ENCODE measurements around the gene PAX7.

The PAX7 gene

GRCh38 chr1:18727956-18728355 is 97.3 kb downstream of the PAX7 start:
- Histone ChIP-seq H3F3A (ENCODE audit: insufficient read depth) (no peaks in the 10 kb centered on the region), H4K20me1 (ENCODE audit: low read depth, low read length) (no peaks in the 10 kb centered on the region), H3K36me3 (ENCODE audit: low read length) (no peaks in the 10 kb centered on the region), H3K9me2 (replicated peaks; ENCODE audit: insufficient read depth, low read length) (no peaks in the 10 kb centered on the region), H3K27me3 (ENCODE audit: low read length) (no peaks in the 10 kb centered on the region), H3K27ac (ENCODE audit: low read depth, low read length) (no peak overlapping the region), H2AFZ (ENCODE audit: low read depth, low read length, severe bottlenecking) (no peak overlapping the region), H3K79me2 (ENCODE audit: insufficient read depth, low read length) (no peaks in the 10 kb centered on the region), H3K9ac (ENCODE audit: low read length) (no peak overlapping the region), H3K9me3 (ENCODE audit: insufficient read depth, low read length) (no peaks in the 10 kb centered on the region), H3K4me2 (ENCODE audit: low read depth, low read length, poor library complexity, severe bottlenecking) (no peak overlapping the region), H3K4me3 (ENCODE audit: insufficient read depth, low read length, poor library complexity, severe bottlenecking) (no peak overlapping the region)
- TF ChIP-seq CTCF (IDR thresholded peaks at IDR 0.05; ENCODE audit: insufficient read depth, low read length, poor library complexity, severe bottlenecking) = no peak
- no peak for TF ChIP-seq EZH2phosphoT487 (conservative IDR thresholded peaks at IDR 0.05; ENCODE audit: low read length)

- Histone ChIP-seq H3K9me3 (ENCODE audit: insufficient read depth, low read length) (no peaks in the 10 kb centered on the region), H3K9me2 (replicated peaks; ENCODE audit: insufficient read depth, low read length) (no peaks in the 10 kb centered on the region), H3K27ac (ENCODE audit: low read depth, low read length) (no peak overlapping the region), H3K27me3 (ENCODE audit: low read length) (no peaks in the 10 kb centered on the region), H3K36me3 (ENCODE audit: low read length) (no peaks in the 10 kb centered on the region), H3F3A (ENCODE audit: insufficient read depth) (no peaks in the 10 kb centered on the region), H2AFZ (ENCODE audit: low read depth, low read length, severe bottlenecking) (no peak overlapping the region), H3K4me3 (ENCODE audit: insufficient read depth, low read length, poor library complexity, severe bottlenecking) (no peak overlapping the region), H3K9ac (ENCODE audit: low read length) (no peak overlapping the region), H3K4me2 (ENCODE audit: low read depth, low read length, poor library complexity, severe bottlenecking) (no peak overlapping the region), H4K20me1 (ENCODE audit: low read depth, low read length) (no peaks in the 10 kb centered on the region), H3K79me2 (ENCODE audit: insufficient read depth, low read length) (no peaks in the 10 kb centered on the region)
- TF ChIP-seq EZH2phosphoT487 (conservative IDR thresholded peaks at IDR 0.05; ENCODE audit: low read length) (no peak), CTCF (IDR thresholded peaks at IDR 0.05; ENCODE audit: insufficient read depth, low read length, poor library complexity, severe bottlenecking) (no peak)
Observed at GRCh38 chr1:18730321-18730720, 99.7 kb downstream of the PAX7 start.

- Histone ChIP-seq H3K4me3 (ENCODE audit: insufficient read depth, low read length, poor library complexity, severe bottlenecking) (no peak overlapping the region), H3F3A (ENCODE audit: insufficient read depth) (no peaks in the 10 kb centered on the region), H3K27me3 (ENCODE audit: low read length) (no peaks in the 10 kb centered on the region), H3K27ac (ENCODE audit: low read depth, low read length) (no peak overlapping the region), H3K79me2 (ENCODE audit: insufficient read depth, low read length) (no peaks in the 10 kb centered on the region), H3K9ac (ENCODE audit: low read length) (no peak overlapping the region), H3K36me3 (ENCODE audit: low read length) (no peaks in the 10 kb centered on the region), H4K20me1 (ENCODE audit: low read depth, low read length) (no peaks in the 10 kb centered on the region), H3K9me2 (replicated peaks; ENCODE audit: insufficient read depth, low read length) (no peaks in the 10 kb centered on the region), H2AFZ (ENCODE audit: low read depth, low read length, severe bottlenecking) (no peak overlapping the region), H3K4me2 (ENCODE audit: low read depth, low read length, poor library complexity, severe bottlenecking) (no peak overlapping the region), H3K9me3 (ENCODE audit: insufficient read depth, low read length) (no peaks in the 10 kb centered on the region)
- TF ChIP-seq EZH2phosphoT487 (conservative IDR thresholded peaks at IDR 0.05; ENCODE audit: low read length) (no peak), CTCF (IDR thresholded peaks at IDR 0.05; ENCODE audit: insufficient read depth, low read length, poor library complexity, severe bottlenecking) (no peak)
Observed at GRCh38 chr1:18731148-18731547, 100.5 kb downstream of the PAX7 start.
